C4-2B (cell line): ENCODE measurements around the gene UNCX.

Experiments
- ZFX ChIP-seq: fragments of 450-650 bp; IDR thresholded peaks from 2 replicates; pipeline ENCODE4 v1.6.1; 2017
- TF ChIP-seq, protein P1 (sequence below): fragments of 450-650 bp; conservative IDR thresholded peaks from 2 replicates; pipeline ENCODE4 v1.5.1; 2017; ENCODE audit warnings: mild to moderate bottlenecking

DNA sequence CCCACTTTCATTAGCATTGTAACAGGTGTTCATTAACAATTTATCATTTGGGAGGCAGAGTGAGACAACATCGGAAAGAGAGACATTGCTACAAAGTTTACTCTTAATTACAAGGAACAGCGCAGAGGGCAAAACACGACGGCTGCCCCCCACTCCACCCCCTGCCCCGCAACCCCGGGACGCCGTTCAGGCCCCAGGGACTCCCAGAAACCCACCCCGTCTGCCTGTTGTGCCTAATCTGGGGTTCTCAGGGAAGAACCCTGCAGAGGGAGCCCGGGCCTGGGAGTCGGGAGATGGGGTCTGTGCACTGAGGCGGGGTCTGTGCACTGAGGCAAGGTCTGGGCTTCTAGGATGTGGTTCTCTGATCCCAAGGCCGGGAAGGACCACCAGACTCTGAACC, 25.2 kb downstream of the UNCX start:
- TF ChIP-seq, protein P1, sequence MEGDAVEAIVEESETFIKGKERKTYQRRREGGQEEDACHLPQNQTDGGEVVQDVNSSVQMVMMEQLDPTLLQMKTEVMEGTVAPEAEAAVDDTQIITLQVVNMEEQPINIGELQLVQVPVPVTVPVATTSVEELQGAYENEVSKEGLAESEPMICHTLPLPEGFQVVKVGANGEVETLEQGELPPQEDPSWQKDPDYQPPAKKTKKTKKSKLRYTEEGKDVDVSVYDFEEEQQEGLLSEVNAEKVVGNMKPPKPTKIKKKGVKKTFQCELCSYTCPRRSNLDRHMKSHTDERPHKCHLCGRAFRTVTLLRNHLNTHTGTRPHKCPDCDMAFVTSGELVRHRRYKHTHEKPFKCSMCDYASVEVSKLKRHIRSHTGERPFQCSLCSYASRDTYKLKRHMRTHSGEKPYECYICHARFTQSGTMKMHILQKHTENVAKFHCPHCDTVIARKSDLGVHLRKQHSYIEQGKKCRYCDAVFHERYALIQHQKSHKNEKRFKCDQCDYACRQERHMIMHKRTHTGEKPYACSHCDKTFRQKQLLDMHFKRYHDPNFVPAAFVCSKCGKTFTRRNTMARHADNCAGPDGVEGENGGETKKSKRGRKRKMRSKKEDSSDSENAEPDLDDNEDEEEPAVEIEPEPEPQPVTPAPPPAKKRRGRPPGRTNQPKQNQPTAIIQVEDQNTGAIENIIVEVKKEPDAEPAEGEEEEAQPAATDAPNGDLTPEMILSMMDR: no peak
- TF ChIP-seq ZFX: no peak
